Amniotic epithelial cell (primary cell): ENCODE results near the gene STAB1.
A peak's percentile ranks its signal among the peaks of the same experiment; 100 is the strongest.

Source experiments
- DNase-seq: peaks from one replicate; pipeline ENCODE4 v3.0.0-alpha.2; 2010; ENCODE audit warnings: low read depth

The STAB1 gene

GRCh38 chr3:52494886-52495495, at the start of gene STAB1:
STAB1 (plus strand) TSS chr3:52495338; CDS start chr3:52495414, 76 bp downstream.
- peak; percentile 15 for DNase-seq

- DNase-seq, result no peak
Measured at GRCh38 chr3:52446042-52446441, 49.1 kb upstream of the STAB1 start.

- DNase-seq, result no peak
Measured at GRCh38 chr3:52446631-52447511, 48.3 kb upstream of the STAB1 start.

GRCh38 chr3:52447512-52448355, 47.4 kb upstream of the STAB1 start:
- no peak for DNase-seq

- no peak for DNase-seq
Measured at GRCh38 chr3:52450489-52451236, 44.5 kb upstream of the STAB1 start.

GRCh38 chr3:52451237-52452083, 43.7 kb upstream of the STAB1 start:
- DNase-seq, result no peak

GRCh38 chr3:52452126-52452525, 43.0 kb upstream of the STAB1 start:
- no peak for DNase-seq

GRCh38 chr3:52452570-52453221, 42.4 kb upstream of the STAB1 start:
- no peak for DNase-seq

GRCh38 chr3:52453496-52454249, 41.5 kb upstream of the STAB1 start, which contains the start of gene TNNC1:
TNNC1 (minus strand) TSS chr3:52454041; CDS start chr3:52454015, 26 bp downstream.
- no peak for DNase-seq

GRCh38 chr3:52454250-52454937, 40.7 kb upstream of the STAB1 start:
- no peak for DNase-seq

- no peak for DNase-seq
Measured at GRCh38 chr3:52454938-52455282, 40.2 kb upstream of the STAB1 start.

GRCh38 chr3:52455283-52456168, 39.6 kb upstream of the STAB1 start, which contains the start of gene NISCH:
NISCH (plus strand) TSS chr3:52455604; CDS start chr3:52455642, 38 bp downstream.
- DNase-seq, result peak; percentile 66

- DNase-seq, result peak; percentile 28
Measured at GRCh38 chr3:52456169-52456799, 38.9 kb upstream of the STAB1 start.

- no peak for DNase-seq
Measured at GRCh38 chr3:52456800-52457183, 38.3 kb upstream of the STAB1 start.

GRCh38 chr3:52458031-52458760, 36.9 kb upstream of the STAB1 start:
- no peak for DNase-seq

- no peak for DNase-seq
Measured at GRCh38 chr3:52458770-52459545, 36.2 kb upstream of the STAB1 start.
